Endodermal cell (in vitro differentiated cells): ENCODE data around the gene KRT6B. TPM values are rescaled to one million over a fixed set of nuclear protein-coding genes. Genes with fewer than 3 reads are reported as not detected.

Experiments used
- DNase-seq: peaks from one replicate; pipeline ENCODE4 v3.0.0-alpha.2; 2017
- H3K27ac ChIP-seq: 2 replicates; pipeline ENCODE4 v1.5.1; 2013; ENCODE audit warnings: mild to moderate bottlenecking, low read depth, low read length, moderate library complexity
- H3K27me3 ChIP-seq: 2 replicates; pipeline ENCODE4 v1.6.1; 2013; ENCODE audit warnings: mild to moderate bottlenecking, low read length, moderate library complexity; ENCODE audit not compliant: insufficient read depth, control insufficient read depth, poor library complexity, severe bottlenecking
- H3K36me3 ChIP-seq: 2 replicates; pipeline ENCODE4 v1.7.0; 2013; ENCODE audit warnings: mild to moderate bottlenecking, low read length, moderate library complexity; ENCODE audit not compliant: control insufficient read depth, insufficient read depth
- H3K4me1 ChIP-seq: one replicate; pipeline ENCODE4 v1.7.0; 2013; ENCODE audit warnings: low read length; ENCODE audit not compliant: control insufficient read depth, insufficient read depth
- H3K4me3 ChIP-seq: 2 replicates; pipeline ENCODE4 v1.5.1; 2013; ENCODE audit warnings: mild to moderate bottlenecking, low read length, moderate library complexity
- H3K9ac ChIP-seq: 2 replicates; pipeline ENCODE4 v1.6.1; 2013; ENCODE audit warnings: mild to moderate bottlenecking, low read length, moderate library complexity; ENCODE audit not compliant: poor library complexity, severe bottlenecking; ENCODE audit errors: extremely low read depth
- H3K9me3 ChIP-seq: 2 replicates; pipeline ENCODE4 v1.6.1; 2013; ENCODE audit warnings: mild to moderate bottlenecking, low read length, moderate library complexity; ENCODE audit not compliant: control insufficient read depth
- H3K27ac Mint-ChIP-seq: 2 replicates; pipeline ENCODE4 v1.8.0; 2020; ENCODE audit warnings: mixed read lengths
- H3K27me3 Mint-ChIP-seq: 2 replicates; pipeline ENCODE4 v1.8.0; 2021; ENCODE audit warnings: mild to moderate bottlenecking, mixed read lengths; ENCODE audit not compliant: insufficient read depth
- H3K36me3 Mint-ChIP-seq: 2 replicates; pipeline ENCODE4 v1.8.0; 2020; ENCODE audit warnings: low read depth, mixed read lengths
- H3K4me1 Mint-ChIP-seq: 2 replicates; pipeline ENCODE4 v1.8.0; 2020; ENCODE audit warnings: mixed read lengths
- H3K4me3 Mint-ChIP-seq: 2 replicates; pipeline ENCODE4 v1.8.0; 2020; ENCODE audit warnings: mild to moderate bottlenecking, moderate library complexity, mixed read lengths
- H3K9me3 Mint-ChIP-seq: 2 replicates; pipeline ENCODE4 v1.8.0; 2020; ENCODE audit warnings: mild to moderate bottlenecking, mixed read lengths
- CTCF ChIP-seq: fragments of 200-600 bp; sonication (generic); conservative IDR thresholded peaks from 2 replicates; pipeline ENCODE4 v1.5.0; 2021; ENCODE audit warnings: antibody characterized with exemption, mild to moderate bottlenecking
- WGBS, 2 experiments: methylation state at CpG; one replicate each; pipeline versions ENCODE4 v1.1.5 to v1.1.7; 2013; ENCODE audit warnings: missing lambda C conversion rate in 2 of 2, mixed read lengths in 1 of 2; ENCODE audit not compliant: insufficient coverage in 1 of 2, insufficient read length in 1 of 2; 5-methylcytosine and 5-hydroxymethylcytosine counted together
- total RNA-seq, 2 donors: library from RNA; stranded (reverse); fragmentation: NEBNext Ultra II Directional in 1 of 2; extraction: Animal tissue kit (Norgen Biotek cat#: 25700) in 1 of 2; gene quantifications; 2 replicates in 1 of 2; 3 replicates in 1 of 2; pipeline ENCODE4 v1.2.1, GENCODE V29; 2021

KRT6B gene
- total RNA-seq, 2 donors from 2014 or later, result not detected

- Histone ChIP-seq H3K36me3 (no peaks in the 10 kb centered on the region), H3K9me3 (peaks cover 12% of the 10 kb centered on the region), H3K4me1 (peaks cover 19% of the 10 kb centered on the region), H3K27ac (peak overlapping the region; percentile 27), H3K9ac (peak overlapping the region; percentile 77), H3K27me3 (no peaks in the 10 kb centered on the region), H3K4me3 (peak overlapping the region; percentile 27)
- no peak for TF ChIP-seq CTCF
- H3K4me1 Mint-ChIP-seq, result peaks cover 35% of the 10 kb centered on the region
- H3K27me3 Mint-ChIP-seq, result peaks cover 7% of the 10 kb centered on the region
- 14 to 54% methylated on average over 3 to 4 of the region's 4 CpGs for WGBS, 2 experiments
- peak; percentile 97 for DNase-seq
- peak overlapping the region; percentile 98 for H3K27ac Mint-ChIP-seq
- peak overlapping the region; percentile 29 for H3K4me3 Mint-ChIP-seq
- no peaks in the 10 kb centered on the region for H3K36me3 Mint-ChIP-seq
- peaks cover 2% of the 10 kb centered on the region for H3K9me3 Mint-ChIP-seq
Measured at GRCh38 chr12:52496590-52497071, 44.7 kb upstream of the KRT6B start.

- H3K4me3 Mint-ChIP-seq, result peak overlapping the region; percentile 29
- no peak for DNase-seq
- TF ChIP-seq CTCF, result no peak
- no peaks in the 10 kb centered on the region for H3K27me3 ChIP-seq
- peaks cover 12% of the 10 kb centered on the region for H3K27me3 Mint-ChIP-seq
- WGBS, 2 experiments, result 57 to 80% methylated on average over 1 of the region's 2 CpGs
- H3K4me1 Mint-ChIP-seq, result peaks cover 35% of the 10 kb centered on the region
- peak overlapping the region; percentile 27 for H3K27ac ChIP-seq
- H3K27ac Mint-ChIP-seq, result peak overlapping the region; percentile 98
- peaks cover 19% of the 10 kb centered on the region for H3K4me1 ChIP-seq
- H3K4me3 ChIP-seq, result peak overlapping the region; percentile 27
- H3K36me3 Mint-ChIP-seq, result no peaks in the 10 kb centered on the region
- H3K9ac ChIP-seq, result peak overlapping the region; percentile 77
- no peaks in the 10 kb centered on the region for H3K36me3 ChIP-seq
- H3K9me3 Mint-ChIP-seq, result peaks cover 2% of the 10 kb centered on the region
- H3K9me3 ChIP-seq, result peaks cover 12% of the 10 kb centered on the region
Measured at GRCh38 chr12:52496054-52496453, 44.1 kb upstream of the KRT6B start.

- peaks cover 19% of the 10 kb centered on the region for H3K4me1 ChIP-seq
- peaks cover 11% of the 10 kb centered on the region for H3K9me3 ChIP-seq
- H3K27ac ChIP-seq, result no peak overlapping the region
- peaks cover 35% of the 10 kb centered on the region for H3K4me1 Mint-ChIP-seq
- H3K27ac Mint-ChIP-seq, result peak overlapping the region; percentile 80
- H3K9me3 Mint-ChIP-seq, result peaks cover 2% of the 10 kb centered on the region
- no peak for TF ChIP-seq CTCF
- H3K36me3 ChIP-seq, result no peaks in the 10 kb centered on the region
- peaks cover 14% of the 10 kb centered on the region for H3K27me3 Mint-ChIP-seq
- DNase-seq, result peak; percentile 95
- 16 to 30% methylated on average over 3 of the region's 3 CpGs for WGBS, 2 experiments
- peak overlapping the region; percentile 27 for H3K4me3 ChIP-seq
- H3K9ac ChIP-seq, result peak overlapping the region; percentile 77
- H3K4me3 Mint-ChIP-seq, result peak overlapping the region; percentile 10
- no peaks in the 10 kb centered on the region for H3K27me3 ChIP-seq
- H3K36me3 Mint-ChIP-seq, result no peaks in the 10 kb centered on the region
Measured at GRCh38 chr12:52495389-52495788, 43.4 kb upstream of the KRT6B start.
